HG02885 (cell line): ENCODE measurements around the gene CASTOR1.

Source experiments
- ATAC-seq: cut with Tn5 transposase; IDR thresholded peaks from one replicate; pipeline ENCODE4 v1.9.1; 2021; ENCODE audit warnings: mild to moderate bottlenecking; ENCODE audit not compliant: unreplicated experiment, poor library complexity

Gene CASTOR1

GRCh38 chr22:30249049-30250038, 40.0 kb downstream of the CASTOR1 start:
- no peak for ATAC-seq

- ATAC-seq: no peak
These were observed 40.8 kb downstream of the CASTOR1 start for GRCh38 chr22:30248484-30248883.

GRCh38 chr22:30247974-30248373, 41.3 kb downstream of the CASTOR1 start:
- no peak for ATAC-seq

GRCh38 chr22:30247561-30247960, 41.7 kb downstream of the CASTOR1 start:
- ATAC-seq: no peak

GRCh38 chr22:30246814-30247376, 42.4 kb downstream of the CASTOR1 start:
- no peak for ATAC-seq

GRCh38 chr22:30245985-30246813, 43.1 kb downstream of the CASTOR1 start, which contains the start of gene LIF:
Gene LIF, minus strand, starts transcription at chr22:30246759. Its CDS starts 64 bp downstream, at chr22:30246695.
- no peak for ATAC-seq

- ATAC-seq: no peak
These were observed 43.9 kb downstream of the CASTOR1 start for GRCh38 chr22:30245181-30245984.

GRCh38 chr22:30244641-30245040, 44.7 kb downstream of the CASTOR1 start:
- no peak for ATAC-seq

- no peak for ATAC-seq
These were observed 45.2 kb downstream of the CASTOR1 start for GRCh38 chr22:30244066-30244465.

GRCh38 chr22:30243661-30244060, 45.6 kb downstream of the CASTOR1 start:
- no peak for ATAC-seq

- ATAC-seq: no peak
These were observed 47.5 kb downstream of the CASTOR1 start for GRCh38 chr22:30241576-30242371.

- ATAC-seq: no peak
These were observed 48.5 kb downstream of the CASTOR1 start for GRCh38 chr22:30240541-30241417.

- no peak for ATAC-seq
These were observed 49.6 kb downstream of the CASTOR1 start for GRCh38 chr22:30239488-30240405.

- no peak for ATAC-seq
These were observed 50.4 kb downstream of the CASTOR1 start for GRCh38 chr22:30238661-30239487.

- ATAC-seq: no peak
These were observed 51.2 kb downstream of the CASTOR1 start for GRCh38 chr22:30238136-30238535.

- ATAC-seq: no peak
These were observed 52.4 kb downstream of the CASTOR1 start for GRCh38 chr22:30236875-30237274.
